H1 (cell line): ENCODE data around the gene SPIRE2. TPM values are rescaled to one million over a fixed set of nuclear protein-coding genes. Genes with fewer than 3 reads are reported as not detected.

Experiments
- ASH2L ChIP-seq: fragments of 200-600, 300-600 bp; sonication (generic); IDR thresholded peaks from one replicate; pipeline ENCODE4 v1.7.1; 2017; ENCODE audit warnings: low read length
- BACH1 ChIP-seq: IDR thresholded peaks from 2 replicates; pipeline ENCODE4 v1.6.1; 2012; ENCODE audit warnings: low read length, improper control_type of control experiment
- BRCA1 ChIP-seq: IDR thresholded peaks from 2 replicates; pipeline ENCODE4 v1.6.1; 2012; ENCODE audit warnings: low read depth, low read length, improper control_type of control experiment
- CHD2 ChIP-seq: IDR thresholded peaks from 2 replicates; pipeline ENCODE4 v1.6.1; 2012; ENCODE audit warnings: low read length, improper control_type of control experiment
- POLR2A ChIP-seq, 2 experiments: IDR thresholded peaks; 1 replicate in 1 of 2; 2 replicates in 1 of 2; pipeline ENCODE4 v1.6.1; 2011; ENCODE audit warnings: low read depth in 2 of 2, low read length in 2 of 2, mild to moderate bottlenecking in 2 of 2; ENCODE audit errors: control extremely low read depth in 1 of 2
- POLR2AphosphoS5 ChIP-seq: IDR thresholded peaks from 2 replicates; pipeline ENCODE4 v1.6.1; 2011; ENCODE audit warnings: low read depth, low read length
- RFX5 ChIP-seq: IDR thresholded peaks from 2 replicates; pipeline ENCODE4 v1.6.1; 2011; ENCODE audit warnings: low read depth, low read length, improper control_type of control experiment, borderline replicate concordance
- SIN3A ChIP-seq, 2 experiments: IDR thresholded peaks in 1 of 2; conservative IDR thresholded peaks in 1 of 2; 2 replicates each; pipeline ENCODE4 v1.6.1; 2011 to 2012; ENCODE audit warnings: low read length in 2 of 2, improper control_type of control experiment in 1 of 2, low read depth in 1 of 2, mild to moderate bottlenecking in 1 of 2
- YY1 ChIP-seq: IDR thresholded peaks from 2 replicates; pipeline ENCODE4 v1.6.1; 2011; ENCODE audit warnings: low read depth, mild to moderate bottlenecking, low read length
- polyA plus RNA-seq, 7 experiments: library from polyadenylated mRNA; depleted of rRNA in 3 of 7; stranded (reverse) in 5 of 7; unstranded in 2 of 7; fragments of >200 nt in 5 of 7; fragments of 200-250 nt in 2 of 7; gene quantifications; 1 replicate in 5 of 7; 2 replicates in 1 of 7; 4 replicates in 1 of 7; pipeline versions ENCODE4 v1.2.1 to v1.2.3, GENCODE V29; 2011 to 2013; ENCODE audit warnings: missing spikeins in 2 of 7, mixed read lengths in 2 of 7
- total RNA-seq: library from RNA; stranded (reverse); fragmentation: NEBNext Ultra II Directional; extraction: Animal tissue kit (Norgen Biotek cat#: 25700); gene quantifications from 2 replicates; pipeline ENCODE4 v1.2.1, GENCODE V29; 2021
- TF ChIP-seq, protein P1 (sequence below): fragments of 300-600 bp; sonication (generic); IDR thresholded peaks from 2 replicates; pipeline ENCODE4 v1.7.1; 2012; ENCODE audit warnings: low read length, moderate library complexity, mild to moderate bottlenecking, inconsistent platforms; ENCODE audit not compliant: insufficient replicate concordance

Gene SPIRE2
- total and polyA plus RNA-seq, 2 of the 8 experiments (the other 6 are each of a cell fraction or from before 2014, with no cell fraction given) = 7.4 to 15.4 TPM

DNA sequence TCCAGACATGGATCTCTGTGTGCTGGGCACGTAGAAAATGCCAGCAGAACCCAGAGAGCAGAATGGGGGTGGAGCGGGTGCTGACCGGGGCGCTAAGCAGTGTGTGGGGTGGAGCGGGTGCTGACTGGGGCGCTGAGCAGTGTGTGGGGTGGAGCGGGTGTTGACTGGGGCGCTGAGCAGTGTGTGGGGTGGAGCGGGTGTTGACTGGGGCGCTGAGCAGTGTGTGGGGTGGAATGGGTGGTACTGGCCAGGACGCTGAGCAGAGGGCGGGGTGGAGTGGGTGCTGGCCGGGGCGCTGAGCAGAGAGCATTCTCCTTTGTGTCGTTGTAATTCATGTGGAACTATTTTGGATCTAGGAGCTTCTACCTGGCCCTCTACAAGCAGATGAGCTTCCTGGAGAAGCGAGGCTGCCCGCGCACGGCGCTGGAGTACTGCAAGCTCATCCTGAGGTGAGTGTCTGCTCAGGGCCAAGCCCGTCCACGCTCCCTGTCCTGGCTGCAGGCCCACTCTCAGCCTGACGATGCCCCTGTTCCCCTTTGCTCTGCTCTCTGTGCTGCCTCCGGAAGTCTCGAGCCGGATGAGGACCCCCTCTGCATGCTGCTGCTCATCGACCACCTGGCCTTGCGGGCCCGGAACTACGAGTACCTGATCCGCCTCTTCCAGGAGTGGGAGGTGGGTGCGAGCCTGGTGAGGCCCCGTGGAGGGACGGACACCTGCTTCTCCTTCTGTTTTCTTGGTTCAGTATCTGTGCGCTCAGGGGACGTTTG lies 70.1 kb downstream of the SPIRE2 start (continued):
- TF ChIP-seq RFX5 (no peak), YY1 (no peak), SIN3A (conservative IDR thresholded peaks at IDR 0.05 in 1 of 2, IDR thresholded peaks at IDR 0.05 in 1 of 2; ENCODE audit: low read depth in 1 of 2, low read length in 2 of 2) (no peak), POLR2A (IDR thresholded peaks at IDR 0.05; ENCODE audit: control extremely low read depth in 1 of 2, low read depth in 2 of 2, low read length in 2 of 2) (no peak), BRCA1 (no peak), BACH1 (no peak), CHD2 (no peak), ASH2L (no peak), POLR2AphosphoS5 (no peak)
- TF ChIP-seq, protein P1, sequence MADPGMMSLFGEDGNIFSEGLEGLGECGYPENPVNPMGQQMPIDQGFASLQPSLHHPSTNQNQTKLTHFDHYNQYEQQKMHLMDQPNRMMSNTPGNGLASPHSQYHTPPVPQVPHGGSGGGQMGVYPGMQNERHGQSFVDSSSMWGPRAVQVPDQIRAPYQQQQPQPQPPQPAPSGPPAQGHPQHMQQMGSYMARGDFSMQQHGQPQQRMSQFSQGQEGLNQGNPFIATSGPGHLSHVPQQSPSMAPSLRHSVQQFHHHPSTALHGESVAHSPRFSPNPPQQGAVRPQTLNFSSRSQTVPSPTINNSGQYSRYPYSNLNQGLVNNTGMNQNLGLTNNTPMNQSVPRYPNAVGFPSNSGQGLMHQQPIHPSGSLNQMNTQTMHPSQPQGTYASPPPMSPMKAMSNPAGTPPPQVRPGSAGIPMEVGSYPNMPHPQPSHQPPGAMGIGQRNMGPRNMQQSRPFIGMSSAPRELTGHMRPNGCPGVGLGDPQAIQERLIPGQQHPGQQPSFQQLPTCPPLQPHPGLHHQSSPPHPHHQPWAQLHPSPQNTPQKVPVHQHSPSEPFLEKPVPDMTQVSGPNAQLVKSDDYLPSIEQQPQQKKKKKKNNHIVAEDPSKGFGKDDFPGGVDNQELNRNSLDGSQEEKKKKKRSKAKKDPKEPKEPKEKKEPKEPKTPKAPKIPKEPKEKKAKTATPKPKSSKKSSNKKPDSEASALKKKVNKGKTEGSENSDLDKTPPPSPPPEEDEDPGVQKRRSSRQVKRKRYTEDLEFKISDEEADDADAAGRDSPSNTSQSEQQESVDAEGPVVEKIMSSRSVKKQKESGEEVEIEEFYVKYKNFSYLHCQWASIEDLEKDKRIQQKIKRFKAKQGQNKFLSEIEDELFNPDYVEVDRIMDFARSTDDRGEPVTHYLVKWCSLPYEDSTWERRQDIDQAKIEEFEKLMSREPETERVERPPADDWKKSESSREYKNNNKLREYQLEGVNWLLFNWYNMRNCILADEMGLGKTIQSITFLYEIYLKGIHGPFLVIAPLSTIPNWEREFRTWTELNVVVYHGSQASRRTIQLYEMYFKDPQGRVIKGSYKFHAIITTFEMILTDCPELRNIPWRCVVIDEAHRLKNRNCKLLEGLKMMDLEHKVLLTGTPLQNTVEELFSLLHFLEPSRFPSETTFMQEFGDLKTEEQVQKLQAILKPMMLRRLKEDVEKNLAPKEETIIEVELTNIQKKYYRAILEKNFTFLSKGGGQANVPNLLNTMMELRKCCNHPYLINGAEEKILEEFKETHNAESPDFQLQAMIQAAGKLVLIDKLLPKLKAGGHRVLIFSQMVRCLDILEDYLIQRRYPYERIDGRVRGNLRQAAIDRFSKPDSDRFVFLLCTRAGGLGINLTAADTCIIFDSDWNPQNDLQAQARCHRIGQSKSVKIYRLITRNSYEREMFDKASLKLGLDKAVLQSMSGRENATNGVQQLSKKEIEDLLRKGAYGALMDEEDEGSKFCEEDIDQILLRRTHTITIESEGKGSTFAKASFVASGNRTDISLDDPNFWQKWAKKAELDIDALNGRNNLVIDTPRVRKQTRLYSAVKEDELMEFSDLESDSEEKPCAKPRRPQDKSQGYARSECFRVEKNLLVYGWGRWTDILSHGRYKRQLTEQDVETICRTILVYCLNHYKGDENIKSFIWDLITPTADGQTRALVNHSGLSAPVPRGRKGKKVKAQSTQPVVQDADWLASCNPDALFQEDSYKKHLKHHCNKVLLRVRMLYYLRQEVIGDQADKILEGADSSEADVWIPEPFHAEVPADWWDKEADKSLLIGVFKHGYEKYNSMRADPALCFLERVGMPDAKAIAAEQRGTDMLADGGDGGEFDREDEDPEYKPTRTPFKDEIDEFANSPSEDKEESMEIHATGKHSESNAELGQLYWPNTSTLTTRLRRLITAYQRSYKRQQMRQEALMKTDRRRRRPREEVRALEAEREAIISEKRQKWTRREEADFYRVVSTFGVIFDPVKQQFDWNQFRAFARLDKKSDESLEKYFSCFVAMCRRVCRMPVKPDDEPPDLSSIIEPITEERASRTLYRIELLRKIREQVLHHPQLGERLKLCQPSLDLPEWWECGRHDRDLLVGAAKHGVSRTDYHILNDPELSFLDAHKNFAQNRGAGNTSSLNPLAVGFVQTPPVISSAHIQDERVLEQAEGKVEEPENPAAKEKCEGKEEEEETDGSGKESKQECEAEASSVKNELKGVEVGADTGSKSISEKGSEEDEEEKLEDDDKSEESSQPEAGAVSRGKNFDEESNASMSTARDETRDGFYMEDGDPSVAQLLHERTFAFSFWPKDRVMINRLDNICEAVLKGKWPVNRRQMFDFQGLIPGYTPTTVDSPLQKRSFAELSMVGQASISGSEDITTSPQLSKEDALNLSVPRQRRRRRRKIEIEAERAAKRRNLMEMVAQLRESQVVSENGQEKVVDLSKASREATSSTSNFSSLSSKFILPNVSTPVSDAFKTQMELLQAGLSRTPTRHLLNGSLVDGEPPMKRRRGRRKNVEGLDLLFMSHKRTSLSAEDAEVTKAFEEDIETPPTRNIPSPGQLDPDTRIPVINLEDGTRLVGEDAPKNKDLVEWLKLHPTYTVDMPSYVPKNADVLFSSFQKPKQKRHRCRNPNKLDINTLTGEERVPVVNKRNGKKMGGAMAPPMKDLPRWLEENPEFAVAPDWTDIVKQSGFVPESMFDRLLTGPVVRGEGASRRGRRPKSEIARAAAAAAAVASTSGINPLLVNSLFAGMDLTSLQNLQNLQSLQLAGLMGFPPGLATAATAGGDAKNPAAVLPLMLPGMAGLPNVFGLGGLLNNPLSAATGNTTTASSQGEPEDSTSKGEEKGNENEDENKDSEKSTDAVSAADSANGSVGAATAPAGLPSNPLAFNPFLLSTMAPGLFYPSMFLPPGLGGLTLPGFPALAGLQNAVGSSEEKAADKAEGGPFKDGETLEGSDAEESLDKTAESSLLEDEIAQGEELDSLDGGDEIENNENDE = no peak
